ENCODE results near the gene FKBP9. TPM values are rescaled to one million over a fixed set of nuclear protein-coding genes. Genes with fewer than 3 reads are reported as not detected.
A peak's percentile ranks its signal among the peaks of the same experiment; 100 is the strongest.

Gene FKBP9
- total RNA-seq, 1 donor from 2014 or later, result 113 TPM

DNA sequence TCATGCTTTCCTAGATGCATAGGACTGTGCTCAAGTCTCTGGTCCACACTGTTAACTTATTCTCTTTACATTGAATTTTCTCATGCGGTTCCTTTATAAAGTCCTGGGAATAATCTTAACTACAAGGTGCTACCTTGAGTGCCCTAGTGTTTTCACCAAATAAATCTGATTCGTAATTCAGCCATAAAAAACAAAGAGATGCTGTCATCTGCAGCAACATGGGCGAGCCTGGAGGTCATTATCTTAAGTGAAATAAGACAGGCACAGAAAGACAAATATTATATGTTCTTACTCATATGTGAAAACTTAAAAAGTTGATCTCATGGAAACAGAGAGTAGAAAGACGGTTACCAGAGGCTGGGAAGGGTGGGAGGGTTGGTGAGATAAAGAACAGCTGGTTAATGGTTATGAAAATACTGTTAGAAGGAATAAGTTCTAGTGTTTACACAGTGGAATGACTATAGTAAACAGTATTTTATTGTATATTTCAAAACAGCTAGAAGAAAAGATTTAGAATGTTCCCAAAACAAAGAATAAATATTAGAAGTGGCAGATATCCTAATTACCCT, 67.0 kb downstream of the FKBP9 start:
- H3K27me3 ChIP-seq, result no peaks in the 10 kb centered on the region
- no peaks in the 10 kb centered on the region for H3K9me3 ChIP-seq
- ATAC-seq (no peak), DNase-seq (no peak)
- no peak overlapping the region for H3K27ac ChIP-seq
- no peak overlapping the region for H3K4me3 ChIP-seq
- H3K36me3 ChIP-seq, result peaks cover 73% of the 10 kb centered on the region
- H3K4me1 ChIP-seq, result no peaks in the 10 kb centered on the region
- TF ChIP-seq CTCF (IDR thresholded peaks at IDR 0.05), result no peak
- intact Hi-C loops (cut with DNase I), result no loop called here

GRCh38 chr7:33035776-33036175, 78.5 kb downstream of the FKBP9 start:
- H3K27me3 ChIP-seq, result no peaks in the 10 kb centered on the region
- H3K4me3 ChIP-seq, result no peak overlapping the region
- no peaks in the 10 kb centered on the region for H3K36me3 ChIP-seq
- DNase-seq (no peak), ATAC-seq (no peak)
- peaks cover 15% of the 10 kb centered on the region for H3K4me1 ChIP-seq
- no peaks in the 10 kb centered on the region for H3K9me3 ChIP-seq
- intact Hi-C loops (cut with DNase I), result no loop called here
- no peak for TF ChIP-seq CTCF (IDR thresholded peaks at IDR 0.05)
- no peak overlapping the region for H3K27ac ChIP-seq

GRCh38 chr7:33038639-33039038, 81.4 kb downstream of the FKBP9 start:
- Histone ChIP-seq H3K4me3 (peak overlapping the region; percentile 38), H3K27me3 (no peaks in the 10 kb centered on the region), H3K4me1 (peaks cover 24% of the 10 kb centered on the region), H3K36me3 (no peaks in the 10 kb centered on the region), H3K9me3 (no peaks in the 10 kb centered on the region), H3K27ac (no peak overlapping the region)
- no peak for TF ChIP-seq CTCF (IDR thresholded peaks at IDR 0.05)
- DNase-seq, result no peak
- intact Hi-C loops (cut with DNase I), result no loop called here
- no peak for ATAC-seq

- Histone ChIP-seq H3K27me3 (no peaks in the 10 kb centered on the region), H3K36me3 (no peaks in the 10 kb centered on the region), H3K9me3 (no peaks in the 10 kb centered on the region), H3K4me3 (peak overlapping the region; percentile 38), H3K4me1 (peaks cover 24% of the 10 kb centered on the region), H3K27ac (peak overlapping the region; percentile 77)
- no peak for TF ChIP-seq CTCF (IDR thresholded peaks at IDR 0.05)
- DNase-seq (no peak), ATAC-seq (peak; percentile 56)
- intact Hi-C loops (cut with DNase I), result no loop called here
These were observed 82.1 kb downstream of the FKBP9 start for GRCh38 chr7:33039257-33039902.

- peaks cover 24% of the 10 kb centered on the region for H3K4me1 ChIP-seq
- DNase-seq (no peak), ATAC-seq (no peak)
- no peaks in the 10 kb centered on the region for H3K9me3 ChIP-seq
- H3K36me3 ChIP-seq, result no peaks in the 10 kb centered on the region
- intact Hi-C loops (cut with DNase I), result no loop called here
- H3K4me3 ChIP-seq, result peak overlapping the region; percentile 38
- no peaks in the 10 kb centered on the region for H3K27me3 ChIP-seq
- no peak for TF ChIP-seq CTCF (IDR thresholded peaks at IDR 0.05)
- peak overlapping the region; percentile 77 for H3K27ac ChIP-seq
These were observed 82.7 kb downstream of the FKBP9 start for GRCh38 chr7:33039903-33040292.
